ENCODE results near the gene SPC25. TPM values are rescaled to one million over a fixed set of nuclear protein-coding genes. Genes with fewer than 3 reads are reported as not detected.

Gene SPC25
- polyA plus RNA-seq, 1 donor (not counting 4 experiments of a cell fraction or from before 2014, with no cell fraction given), result 7.1 TPM

DNA sequence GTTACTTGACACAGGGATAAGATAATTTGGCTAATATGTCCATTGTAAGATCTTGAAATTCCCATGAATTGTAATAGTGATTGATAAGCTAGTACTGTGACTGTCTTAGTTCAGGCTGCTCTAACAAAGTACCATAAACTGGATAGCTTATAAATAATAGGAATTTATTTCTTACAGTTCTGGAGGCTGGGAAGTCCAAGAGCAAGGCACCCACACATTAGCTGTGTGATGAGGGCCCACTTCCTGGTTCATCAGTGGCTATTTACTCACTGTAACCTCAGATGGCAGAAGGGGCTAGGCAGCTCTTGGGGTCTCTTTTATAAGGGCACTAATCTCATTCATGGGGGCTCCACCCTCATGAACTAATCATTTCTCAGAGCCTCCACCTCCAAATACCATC is 59.3 kb downstream of the SPC25 start:
- Histone ChIP-seq H3K4me1 (ENCODE audit: control insufficient read depth, extremely low read depth, insufficient read depth, low read length) (no peaks in the 10 kb centered on the region), H3K9ac (ENCODE audit: control insufficient read depth, extremely low read depth, insufficient read depth, low read length) (no peak overlapping the region), H3K27ac (ENCODE audit: control insufficient read depth, insufficient read depth, low read length) (no peak overlapping the region), H3K9me3 (ENCODE audit: control insufficient read depth, low read depth, low read length) (no peaks in the 10 kb centered on the region), H3K4me3 (ENCODE audit: control insufficient read depth in 2 of 3, extremely low read depth in 1 of 3, insufficient read depth in 2 of 3, low read depth in 1 of 3, low read length in 3 of 3) (no peak overlapping the region), H4K20me1 (ENCODE audit: control insufficient read depth, extremely low read depth, insufficient read depth, low read length) (no peaks in the 10 kb centered on the region), H3K4me2 (ENCODE audit: control insufficient read depth, extremely low read depth, insufficient read depth, low read depth, low read length) (no peak overlapping the region), H3K9me1 (ENCODE audit: control insufficient read depth, extremely low read depth, insufficient read depth, low read length) (no peaks in the 10 kb centered on the region), H3K79me2 (ENCODE audit: control insufficient read depth, insufficient read depth, low read length) (no peaks in the 10 kb centered on the region), H3K36me3 (ENCODE audit: control insufficient read depth in 2 of 2, extremely low read depth in 1 of 2, insufficient read depth in 2 of 2, low read length in 2 of 2) (no peaks in the 10 kb centered on the region), H2AFZ (ENCODE audit: control insufficient read depth, low read length) (no peak overlapping the region), H3K27me3 (ENCODE audit: control insufficient read depth, extremely low read depth, insufficient read depth, low read length) (no peaks in the 10 kb centered on the region)
- dilution Hi-C loops (cut with MboI; ENCODE audit: extremely low pct_ligation_motif_present, low sequenced_read_pairs), result no loop called here
- DNase-seq (ENCODE audit: low read depth, low spot score) (no peak), FAIRE-seq (no peak)
- TF ChIP-seq, protein P1, sequence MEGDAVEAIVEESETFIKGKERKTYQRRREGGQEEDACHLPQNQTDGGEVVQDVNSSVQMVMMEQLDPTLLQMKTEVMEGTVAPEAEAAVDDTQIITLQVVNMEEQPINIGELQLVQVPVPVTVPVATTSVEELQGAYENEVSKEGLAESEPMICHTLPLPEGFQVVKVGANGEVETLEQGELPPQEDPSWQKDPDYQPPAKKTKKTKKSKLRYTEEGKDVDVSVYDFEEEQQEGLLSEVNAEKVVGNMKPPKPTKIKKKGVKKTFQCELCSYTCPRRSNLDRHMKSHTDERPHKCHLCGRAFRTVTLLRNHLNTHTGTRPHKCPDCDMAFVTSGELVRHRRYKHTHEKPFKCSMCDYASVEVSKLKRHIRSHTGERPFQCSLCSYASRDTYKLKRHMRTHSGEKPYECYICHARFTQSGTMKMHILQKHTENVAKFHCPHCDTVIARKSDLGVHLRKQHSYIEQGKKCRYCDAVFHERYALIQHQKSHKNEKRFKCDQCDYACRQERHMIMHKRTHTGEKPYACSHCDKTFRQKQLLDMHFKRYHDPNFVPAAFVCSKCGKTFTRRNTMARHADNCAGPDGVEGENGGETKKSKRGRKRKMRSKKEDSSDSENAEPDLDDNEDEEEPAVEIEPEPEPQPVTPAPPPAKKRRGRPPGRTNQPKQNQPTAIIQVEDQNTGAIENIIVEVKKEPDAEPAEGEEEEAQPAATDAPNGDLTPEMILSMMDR (optimal IDR thresholded peaks at IDR 0.05 in 1 of 3, IDR thresholded peaks at IDR 0.05 in 1 of 3, conservative IDR thresholded peaks at IDR 0.05 in 1 of 3; ENCODE audit: extremely low read depth in 1 of 3, insufficient read depth in 2 of 3, low read length in 3 of 3), result no peak
- no peak for TF ChIP-seq EZH2 (IDR thresholded peaks at IDR 0.05; ENCODE audit: low read length)

GRCh38 chr2:168825126-168825525 is 65.1 kb downstream of the SPC25 start:
- dilution Hi-C loops (cut with MboI; ENCODE audit: extremely low pct_ligation_motif_present, low sequenced_read_pairs), result no loop called here
- H3K27ac ChIP-seq (ENCODE audit: control insufficient read depth, insufficient read depth, low read length), result no peak overlapping the region
- TF ChIP-seq, protein P1 (optimal IDR thresholded peaks at IDR 0.05 in 1 of 3, IDR thresholded peaks at IDR 0.05 in 1 of 3, conservative IDR thresholded peaks at IDR 0.05 in 1 of 3; ENCODE audit: extremely low read depth in 1 of 3, insufficient read depth in 2 of 3, low read length in 3 of 3), result no peak
- TF ChIP-seq EZH2 (IDR thresholded peaks at IDR 0.05; ENCODE audit: low read length), result no peak
- H2AFZ ChIP-seq (ENCODE audit: control insufficient read depth, low read length), result no peak overlapping the region
- no peak overlapping the region for H3K9ac ChIP-seq (ENCODE audit: control insufficient read depth, extremely low read depth, insufficient read depth, low read length)
- no peaks in the 10 kb centered on the region for H3K9me1 ChIP-seq (ENCODE audit: control insufficient read depth, extremely low read depth, insufficient read depth, low read length)
- no peak overlapping the region for H3K4me3 ChIP-seq (ENCODE audit: control insufficient read depth in 2 of 3, extremely low read depth in 1 of 3, insufficient read depth in 2 of 3, low read depth in 1 of 3, low read length in 3 of 3)
- no peak for FAIRE-seq
- no peaks in the 10 kb centered on the region for H3K36me3 ChIP-seq (ENCODE audit: control insufficient read depth in 2 of 2, extremely low read depth in 1 of 2, insufficient read depth in 2 of 2, low read length in 2 of 2)
- H3K27me3 ChIP-seq (ENCODE audit: control insufficient read depth, extremely low read depth, insufficient read depth, low read length), result no peaks in the 10 kb centered on the region
- H3K4me2 ChIP-seq (ENCODE audit: control insufficient read depth, extremely low read depth, insufficient read depth, low read depth, low read length), result no peak overlapping the region
- no peaks in the 10 kb centered on the region for H3K79me2 ChIP-seq (ENCODE audit: control insufficient read depth, insufficient read depth, low read length)
- H3K4me1 ChIP-seq (ENCODE audit: control insufficient read depth, extremely low read depth, insufficient read depth, low read length), result no peaks in the 10 kb centered on the region
- H3K9me3 ChIP-seq (ENCODE audit: control insufficient read depth, low read depth, low read length), result no peaks in the 10 kb centered on the region
- H4K20me1 ChIP-seq (ENCODE audit: control insufficient read depth, extremely low read depth, insufficient read depth, low read length), result no peaks in the 10 kb centered on the region
- DNase-seq (ENCODE audit: low read depth, low spot score), result no peak
